Measurements from ENCODE around the gene MFGE8. TPM values are rescaled to one million over a fixed set of nuclear protein-coding genes. Genes with fewer than 3 reads are reported as not detected.

Gene MFGE8
- total RNA-seq, 1 experiment from 2014 or later: 35.5 TPM

DNA sequence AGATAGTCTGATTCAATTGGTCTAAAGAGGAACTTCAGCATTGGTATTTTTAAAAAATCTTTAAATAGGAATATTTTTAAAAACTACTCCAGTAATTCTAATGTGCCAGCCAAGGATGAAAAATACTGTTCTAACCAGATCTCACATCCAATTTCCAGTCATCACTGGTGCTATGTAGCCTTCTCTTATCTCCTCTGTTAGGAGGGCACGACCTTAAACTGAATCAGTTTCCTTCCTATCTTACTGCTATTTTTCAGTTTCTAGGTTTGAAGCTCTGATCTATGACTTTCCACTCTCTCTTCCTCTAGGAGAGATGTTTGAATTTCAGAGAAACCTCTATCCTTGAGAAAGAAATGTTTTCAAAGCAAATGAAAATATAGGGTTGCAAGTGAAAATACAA, 49.8 kb downstream of the MFGE8 start:
- Mint-ChIP-seq H3K36me3 (ENCODE audit: insufficient read depth, unreplicated experiment) (no peaks in the 10 kb centered on the region), H3K4me3 (ENCODE audit: low read depth, unreplicated experiment) (no peak overlapping the region), H3K4me1 (ENCODE audit: low read depth, unreplicated experiment) (no peaks in the 10 kb centered on the region), H3K27me3 (ENCODE audit: unreplicated experiment) (peaks cover 89% of the 10 kb centered on the region), H3K27ac (ENCODE audit: unreplicated experiment) (no peak overlapping the region), H3K9me3 (ENCODE audit: low read depth, unreplicated experiment) (no peaks in the 10 kb centered on the region)
- TF ChIP-seq, protein P1, sequence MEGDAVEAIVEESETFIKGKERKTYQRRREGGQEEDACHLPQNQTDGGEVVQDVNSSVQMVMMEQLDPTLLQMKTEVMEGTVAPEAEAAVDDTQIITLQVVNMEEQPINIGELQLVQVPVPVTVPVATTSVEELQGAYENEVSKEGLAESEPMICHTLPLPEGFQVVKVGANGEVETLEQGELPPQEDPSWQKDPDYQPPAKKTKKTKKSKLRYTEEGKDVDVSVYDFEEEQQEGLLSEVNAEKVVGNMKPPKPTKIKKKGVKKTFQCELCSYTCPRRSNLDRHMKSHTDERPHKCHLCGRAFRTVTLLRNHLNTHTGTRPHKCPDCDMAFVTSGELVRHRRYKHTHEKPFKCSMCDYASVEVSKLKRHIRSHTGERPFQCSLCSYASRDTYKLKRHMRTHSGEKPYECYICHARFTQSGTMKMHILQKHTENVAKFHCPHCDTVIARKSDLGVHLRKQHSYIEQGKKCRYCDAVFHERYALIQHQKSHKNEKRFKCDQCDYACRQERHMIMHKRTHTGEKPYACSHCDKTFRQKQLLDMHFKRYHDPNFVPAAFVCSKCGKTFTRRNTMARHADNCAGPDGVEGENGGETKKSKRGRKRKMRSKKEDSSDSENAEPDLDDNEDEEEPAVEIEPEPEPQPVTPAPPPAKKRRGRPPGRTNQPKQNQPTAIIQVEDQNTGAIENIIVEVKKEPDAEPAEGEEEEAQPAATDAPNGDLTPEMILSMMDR (IDR thresholded peaks at IDR 0.05; ENCODE audit: unreplicated experiment): no peak
- CTCF ChIA-PET: interaction anchor here (1.7 kb wide), 1 partner anchor 8 kb away, joined by 3 read pairs; no protein-coding TSS in a partner anchor
- DNase-seq: no peak
- BruUV-seq (replicated peaks): no TSS peak
- intact Hi-C loops (cut with micrococcal nuclease; ENCODE audit: unreplicated experiment): no loop called here

DNA sequence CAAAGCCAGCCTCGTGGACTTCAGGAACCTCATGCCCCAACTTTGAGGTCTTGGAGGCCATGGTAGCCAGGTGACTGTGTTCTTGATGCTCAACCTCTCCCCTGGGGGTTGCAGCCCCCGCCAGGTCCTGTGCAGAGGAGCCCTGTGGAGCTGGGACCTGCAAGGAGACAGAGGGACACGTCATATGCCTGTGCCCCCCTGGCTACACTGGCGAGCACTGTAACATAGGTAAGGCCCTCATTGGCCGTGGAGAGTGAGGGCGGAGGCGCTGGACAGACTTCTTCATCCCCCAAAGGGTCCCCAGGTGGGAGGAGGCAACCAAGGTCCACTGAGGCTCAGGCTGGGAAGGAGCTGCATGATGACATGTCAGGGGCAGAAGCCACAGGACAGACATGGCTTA, 53.0 kb downstream of the MFGE8 start:
- CTCF ChIA-PET: no interaction called here
- BruUV-seq (replicated peaks): no TSS peak
- TF ChIP-seq, protein P1 (IDR thresholded peaks at IDR 0.05; ENCODE audit: unreplicated experiment): no peak

DNA sequence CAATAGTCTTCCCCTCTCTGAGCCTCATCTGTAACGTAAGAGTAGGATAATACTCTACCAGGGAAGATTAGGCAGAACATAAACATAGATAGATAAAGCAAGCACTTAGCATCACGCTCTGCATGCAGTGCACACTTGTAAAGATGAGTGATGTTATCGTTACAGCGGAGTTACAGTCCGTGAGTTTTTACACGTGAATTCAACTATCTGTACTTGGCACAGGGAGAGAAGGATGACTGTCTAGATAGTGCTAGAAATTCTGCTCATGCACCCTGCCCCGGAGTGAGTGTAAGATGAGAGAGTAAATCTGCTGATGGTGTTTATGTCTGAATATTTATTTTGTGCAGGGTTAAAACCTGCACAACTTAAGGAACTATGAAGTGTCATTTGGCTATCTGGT, 53.6 kb downstream of the MFGE8 start:
- BruUV-seq (replicated peaks): no TSS peak
- CTCF ChIA-PET: interaction anchor here (0.6 kb wide), 1 partner anchor 56 kb away, joined by 3 read pairs; no protein-coding TSS in a partner anchor
- H3K27ac Mint-ChIP-seq (ENCODE audit: unreplicated experiment): no peak overlapping the region
- no peak overlapping the region for H3K4me3 Mint-ChIP-seq (ENCODE audit: low read depth, unreplicated experiment)
- TF ChIP-seq, protein P1 (IDR thresholded peaks at IDR 0.05; ENCODE audit: unreplicated experiment): no peak
- no peaks in the 10 kb centered on the region for H3K36me3 Mint-ChIP-seq (ENCODE audit: insufficient read depth, unreplicated experiment)
- H3K4me1 Mint-ChIP-seq (ENCODE audit: low read depth, unreplicated experiment): no peaks in the 10 kb centered on the region
- peaks cover 1% of the 10 kb centered on the region for H3K9me3 Mint-ChIP-seq (ENCODE audit: low read depth, unreplicated experiment)
- peaks cover 78% of the 10 kb centered on the region for H3K27me3 Mint-ChIP-seq (ENCODE audit: unreplicated experiment)
- DNase-seq: no peak
- intact Hi-C loops (cut with micrococcal nuclease; ENCODE audit: unreplicated experiment): no loop called here

More for the DNA sequence above, 53.0 kb downstream of the MFGE8 start:
- peaks cover 78% of the 10 kb centered on the region for H3K27me3 Mint-ChIP-seq (ENCODE audit: unreplicated experiment)
- no peaks in the 10 kb centered on the region for H3K4me1 Mint-ChIP-seq (ENCODE audit: low read depth, unreplicated experiment)
- no peaks in the 10 kb centered on the region for H3K9me3 Mint-ChIP-seq (ENCODE audit: low read depth, unreplicated experiment)
- H3K4me3 Mint-ChIP-seq (ENCODE audit: low read depth, unreplicated experiment): no peak overlapping the region
- intact Hi-C loops (cut with micrococcal nuclease; ENCODE audit: unreplicated experiment): no loop called here
- DNase-seq: no peak
- H3K36me3 Mint-ChIP-seq (ENCODE audit: insufficient read depth, unreplicated experiment): no peaks in the 10 kb centered on the region
- H3K27ac Mint-ChIP-seq (ENCODE audit: unreplicated experiment): no peak overlapping the region

DNA sequence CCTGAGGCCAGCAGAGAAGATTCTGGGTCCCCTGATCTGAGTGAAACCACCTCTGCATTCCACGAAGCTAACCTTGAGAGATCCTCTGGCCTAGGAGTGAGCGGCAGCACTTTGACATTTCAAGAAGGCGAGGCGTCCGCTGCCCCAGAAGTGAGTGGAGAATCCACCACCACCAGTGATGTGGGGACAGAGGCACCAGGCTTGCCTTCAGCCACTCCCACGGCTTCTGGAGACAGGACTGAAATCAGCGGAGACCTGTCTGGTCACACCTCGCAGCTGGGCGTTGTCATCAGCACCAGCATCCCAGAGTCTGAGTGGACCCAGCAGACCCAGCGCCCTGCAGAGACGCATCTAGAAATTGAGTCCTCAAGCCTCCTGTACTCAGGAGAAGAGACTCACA, 54.2 kb downstream of the MFGE8 start:
- BruUV-seq (replicated peaks): no TSS peak
- Mint-ChIP-seq H3K36me3 (ENCODE audit: insufficient read depth, unreplicated experiment) (no peaks in the 10 kb centered on the region), H3K4me3 (ENCODE audit: low read depth, unreplicated experiment) (no peak overlapping the region), H3K4me1 (ENCODE audit: low read depth, unreplicated experiment) (no peaks in the 10 kb centered on the region), H3K9me3 (ENCODE audit: low read depth, unreplicated experiment) (peaks cover 2% of the 10 kb centered on the region), H3K27me3 (ENCODE audit: unreplicated experiment) (peaks cover 81% of the 10 kb centered on the region), H3K27ac (ENCODE audit: unreplicated experiment) (no peak overlapping the region)
- TF ChIP-seq, protein P1 (IDR thresholded peaks at IDR 0.05; ENCODE audit: unreplicated experiment): no peak
- CTCF ChIA-PET: interaction anchor here (0.5 kb wide), 1 partner anchor 472 kb away, joined by 3 read pairs; no protein-coding TSS in a partner anchor
- intact Hi-C loops (cut with micrococcal nuclease; ENCODE audit: unreplicated experiment): no loop called here
- no peak for DNase-seq
